HCT116 (cell line): ENCODE data around the gene SLC25A48. TPM values are rescaled to one million over a fixed set of nuclear protein-coding genes. Genes with fewer than 3 reads are reported as not detected.

Experiments
- ATAC-seq: fragments of 200-7000 bp; cut with Tn5 transposase; 2 replicates; pipeline ENCODE4 v1.9.1; 2020; ENCODE audit warnings: mild to moderate bottlenecking, moderate library complexity
- BruUV-seq: library from RNA; stranded (reverse); fragments of 400-500 nt; replicated peaks from 2 replicates; lab custom pipeline; 2021; lab: Mats Ljungman, UMichigan
- CTCF ChIA-PET: fragments of 300-600 bp; sonication (Branson Sonifier 250); formaldehyde crosslinking; loops from one replicate; lab custom pipeline; 2021; ENCODE audit warnings: antibody characterized with exemption; lab: Charles Lee
- POLR2A ChIA-PET: fragments of 300-600, 350-600 bp; sonication (Branson Sonifier 250); formaldehyde crosslinking; loops from one replicate; lab custom pipeline; 2021; ENCODE audit warnings: antibody characterized with exemption; lab: Charles Lee
- RAD21 ChIA-PET, 2 experiments: fragments of 300-600 bp; sonication (Branson Sonifier 250); formaldehyde crosslinking; loops; one replicate each; lab custom pipeline; 2023; ENCODE audit warnings: low total read pairs in 2 of 2; ENCODE audit not compliant: uncharacterized antibody in 2 of 2, unreplicated experiment in 2 of 2, low non-redundant PET in 1 of 2; lab: Charles Lee
- DNase-seq: peaks from one replicate; pipeline ENCODE4 v3.0.0-alpha.2; 2010; ENCODE audit warnings: low read depth, low spot score
- H2AFZ ChIP-seq: fragments of 200-600 bp; shearing (Covaris generic), sonication (generic); 2 replicates; pipeline ENCODE4 v1.6.1; 2017; ENCODE audit warnings: low read depth, mixed run types, mixed read lengths, antibody characterized with exemption, low read length; ENCODE audit not compliant: poor library complexity, severe bottlenecking
- H3K27ac ChIP-seq: 2 replicates; pipeline ENCODE4 v1.5.1; 2012; ENCODE audit warnings: low read depth, low read length
- H3K27me3 ChIP-seq: fragments of 200-600 bp; sonication (generic); 2 replicates; pipeline ENCODE4 v1.6.1; 2016; ENCODE audit warnings: mixed run types, low read length, mixed read lengths; ENCODE audit not compliant: insufficient read depth
- H3K36me3 ChIP-seq, 2 experiments: fragments of 200-500 bp in 1 of 2; fragments of 200-600 bp in 1 of 2; sonication (Bioruptor generic) in 1 of 2; sonication (generic) in 1 of 2; 2 replicates each; pipeline versions ENCODE4 v1.5.1 to v1.6.1; 2014 to 2016; ENCODE audit warnings: low read length in 2 of 2, inconsistent platforms in 1 of 2, mixed read lengths in 1 of 2, mixed run types in 1 of 2; ENCODE audit not compliant: insufficient read depth in 2 of 2, control insufficient read depth in 1 of 2
- H3K4me1 ChIP-seq, 2 experiments: fragments of 200-600 bp in 1 of 2; sonication (generic) in 1 of 2; 2 replicates each; pipeline versions ENCODE4 v1.5.1 to v1.6.1; 2012 to 2017; ENCODE audit warnings: low read length in 2 of 2, inconsistent platforms in 1 of 2, mild to moderate bottlenecking in 1 of 2, mixed read lengths in 1 of 2, mixed run types in 1 of 2, moderate library complexity in 1 of 2; ENCODE audit not compliant: insufficient read depth in 2 of 2, control insufficient read depth in 1 of 2
- H3K4me2 ChIP-seq: fragments of 200-600 bp; sonication (generic); 2 replicates; pipeline ENCODE4 v1.6.1; 2017; ENCODE audit warnings: mixed run types, low read length, mixed read lengths
- H3K4me3 ChIP-seq, 2 experiments: fragments of 200-600 bp in 1 of 2; sonication (generic) in 1 of 2; replicated peaks in 1 of 2; 2 replicates each; pipeline ENCODE4 v1.5.1; 2011 to 2016; ENCODE audit warnings: low read length in 2 of 2, control low read depth in 1 of 2, low read depth in 1 of 2, mild to moderate bottlenecking in 1 of 2, mixed read lengths in 1 of 2, mixed run types in 1 of 2
- H3K79me2 ChIP-seq: fragments of 200-600 bp; sonication (generic); 2 replicates; pipeline ENCODE4 v1.6.1; 2017; ENCODE audit warnings: mild to moderate bottlenecking, mixed run types, low read length, moderate library complexity, mixed read lengths; ENCODE audit not compliant: insufficient read depth
- H3K9ac ChIP-seq: fragments of 200-600 bp; sonication (generic); 2 replicates; pipeline ENCODE4 v1.6.1; 2016; ENCODE audit warnings: low read length, mixed read lengths
- H3K9me2 ChIP-seq: fragments of 200-600 bp; sonication (generic), shearing (Covaris generic); 2 replicates; pipeline ENCODE4 v1.6.1; 2017; ENCODE audit warnings: mixed run types, mild to moderate bottlenecking, moderate library complexity; ENCODE audit not compliant: insufficient read depth
- H3K9me3 ChIP-seq, 2 experiments: fragments of 200-500 bp in 1 of 2; fragments of 200-600 bp in 1 of 2; sonication (Bioruptor generic) in 1 of 2; sonication (generic) in 1 of 2; 2 replicates each; pipeline ENCODE4 v1.6.1; 2014 to 2017; ENCODE audit warnings: low read length in 2 of 2, mixed read lengths in 2 of 2, inconsistent platforms in 1 of 2, low read depth in 1 of 2, mild to moderate bottlenecking in 1 of 2, mixed run types in 1 of 2, moderate library complexity in 1 of 2; ENCODE audit not compliant: control insufficient read depth in 1 of 2, insufficient read depth in 1 of 2
- H4K20me1 ChIP-seq: fragments of 200-600 bp; sonication (generic), shearing (Covaris generic); 2 replicates; pipeline ENCODE4 v1.6.1; 2017; ENCODE audit warnings: mixed run types, mild to moderate bottlenecking, moderate library complexity; ENCODE audit not compliant: insufficient read depth
- EGR1 ChIP-seq: IDR thresholded peaks from 2 replicates; pipeline ENCODE4 v1.6.1; 2012; ENCODE audit warnings: low read depth
- ELF1 ChIP-seq: IDR thresholded peaks from 2 replicates; pipeline ENCODE4 v1.6.1; 2012; ENCODE audit warnings: low read depth, borderline replicate concordance
- EZH2 ChIP-seq: fragments of 200-600 bp; sonication (generic); IDR thresholded peaks from 2 replicates; pipeline ENCODE4 v1.6.1; 2017; ENCODE audit warnings: antibody characterized with exemption, mixed run types
- EZH2phosphoT487 ChIP-seq: fragments of 200-600 bp; IDR thresholded peaks from 2 replicates; pipeline ENCODE4 v1.6.1; 2018; ENCODE audit warnings: antibody characterized with exemption, borderline replicate concordance
- FOSL1 ChIP-seq: IDR thresholded peaks from 2 replicates; pipeline ENCODE4 v1.6.1; 2012; ENCODE audit warnings: low read depth
- POLR2A ChIP-seq: IDR thresholded peaks from 2 replicates; pipeline ENCODE4 v1.7.0; 2011; ENCODE audit warnings: borderline replicate concordance; ENCODE audit not compliant: insufficient read depth, insufficient read length; ENCODE audit errors: extremely low read depth
- POLR2AphosphoS5 ChIP-seq: IDR thresholded peaks from 2 replicates; pipeline ENCODE4 v1.6.1; 2011; ENCODE audit warnings: mild to moderate bottlenecking, low read depth, low read length, moderate library complexity
- SP1 ChIP-seq: IDR thresholded peaks from 2 replicates; pipeline ENCODE4 v1.6.1; 2012; ENCODE audit warnings: low read depth
- YY1 ChIP-seq: IDR thresholded peaks from 2 replicates; pipeline ENCODE4 v1.6.1; 2011; ENCODE audit warnings: low read length, low read depth, moderate library complexity, mild to moderate bottlenecking; ENCODE audit not compliant: insufficient replicate concordance; ENCODE audit errors: extremely low read depth
- intact Hi-C: fragments of 100-400 bp; cut with micrococcal nuclease; formaldehyde crosslinking; loops from 2 replicates; pipeline ENCODE4 v1.10.0; 2022
- total RNA-seq: library from RNA; stranded (reverse); gene quantifications from one replicate; pipeline ENCODE4 v1.2.1, GENCODE V29; 2021; ENCODE audit not compliant: unreplicated experiment
- TF ChIP-seq, protein P1 (sequence below): IDR thresholded peaks from 2 replicates; pipeline ENCODE4 v1.6.1; 2012; ENCODE audit warnings: low read depth

SLC25A48 gene
- total RNA-seq, 1 experiment from 2014 or later = 2.8 TPM

DNA sequence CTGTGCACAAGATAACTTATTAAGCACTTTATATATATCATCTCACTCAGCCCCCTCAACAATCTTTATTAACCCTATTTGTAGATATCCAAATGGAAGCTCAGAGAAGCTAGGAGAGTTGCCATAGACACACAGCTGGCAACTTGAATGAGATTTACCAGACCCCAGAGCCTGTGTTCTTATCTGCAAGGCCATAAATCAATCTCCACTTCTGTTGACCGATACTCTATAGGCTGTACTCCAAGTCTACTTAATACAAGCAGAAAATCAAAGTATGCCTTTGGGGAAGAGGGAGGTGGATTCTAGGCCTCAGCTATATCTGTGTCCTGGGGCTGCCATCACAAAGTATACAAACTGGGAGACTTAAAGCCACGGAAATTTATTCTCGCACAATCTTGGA lies 67.2 kb downstream of the SLC25A48 start:
- Histone ChIP-seq H3K36me3 (no peaks in the 10 kb centered on the region), H3K4me2 (no peak overlapping the region), H3K79me2 (no peaks in the 10 kb centered on the region), H3K9me3 (no peaks in the 10 kb centered on the region), H3K9me2 (no peaks in the 10 kb centered on the region), H3K4me3 (no peak overlapping the region), H2AFZ (no peak overlapping the region), H3K9ac (no peak overlapping the region)
- ATAC-seq (no peak), DNase-seq (no peak)
- intact Hi-C loops = loop anchor here (5.0 kb wide), 1 partner anchor 36 kb away; no protein-coding TSS in a partner anchor
- RAD21 ChIA-PET = no interaction called here
- TF ChIP-seq POLR2AphosphoS5 (no peak), YY1 (no peak), EZH2 (no peak), EZH2phosphoT487 (no peak)
- TF ChIP-seq, protein P1, sequence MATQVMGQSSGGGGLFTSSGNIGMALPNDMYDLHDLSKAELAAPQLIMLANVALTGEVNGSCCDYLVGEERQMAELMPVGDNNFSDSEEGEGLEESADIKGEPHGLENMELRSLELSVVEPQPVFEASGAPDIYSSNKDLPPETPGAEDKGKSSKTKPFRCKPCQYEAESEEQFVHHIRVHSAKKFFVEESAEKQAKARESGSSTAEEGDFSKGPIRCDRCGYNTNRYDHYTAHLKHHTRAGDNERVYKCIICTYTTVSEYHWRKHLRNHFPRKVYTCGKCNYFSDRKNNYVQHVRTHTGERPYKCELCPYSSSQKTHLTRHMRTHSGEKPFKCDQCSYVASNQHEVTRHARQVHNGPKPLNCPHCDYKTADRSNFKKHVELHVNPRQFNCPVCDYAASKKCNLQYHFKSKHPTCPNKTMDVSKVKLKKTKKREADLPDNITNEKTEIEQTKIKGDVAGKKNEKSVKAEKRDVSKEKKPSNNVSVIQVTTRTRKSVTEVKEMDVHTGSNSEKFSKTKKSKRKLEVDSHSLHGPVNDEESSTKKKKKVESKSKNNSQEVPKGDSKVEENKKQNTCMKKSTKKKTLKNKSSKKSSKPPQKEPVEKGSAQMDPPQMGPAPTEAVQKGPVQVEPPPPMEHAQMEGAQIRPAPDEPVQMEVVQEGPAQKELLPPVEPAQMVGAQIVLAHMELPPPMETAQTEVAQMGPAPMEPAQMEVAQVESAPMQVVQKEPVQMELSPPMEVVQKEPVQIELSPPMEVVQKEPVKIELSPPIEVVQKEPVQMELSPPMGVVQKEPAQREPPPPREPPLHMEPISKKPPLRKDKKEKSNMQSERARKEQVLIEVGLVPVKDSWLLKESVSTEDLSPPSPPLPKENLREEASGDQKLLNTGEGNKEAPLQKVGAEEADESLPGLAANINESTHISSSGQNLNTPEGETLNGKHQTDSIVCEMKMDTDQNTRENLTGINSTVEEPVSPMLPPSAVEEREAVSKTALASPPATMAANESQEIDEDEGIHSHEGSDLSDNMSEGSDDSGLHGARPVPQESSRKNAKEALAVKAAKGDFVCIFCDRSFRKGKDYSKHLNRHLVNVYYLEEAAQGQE = no peak
- TF ChIP-seq, all 23 proteins: peak for 0
- ChIA-PET POLR2A (no interaction called here), CTCF (no interaction called here)
- peaks cover 74% of the 10 kb centered on the region for H3K27me3 ChIP-seq
- no peaks in the 10 kb centered on the region for H3K4me1 ChIP-seq
- no TSS peak for BruUV-seq
- H4K20me1 ChIP-seq = no peaks in the 10 kb centered on the region
- no peak overlapping the region for H3K27ac ChIP-seq

DNA sequence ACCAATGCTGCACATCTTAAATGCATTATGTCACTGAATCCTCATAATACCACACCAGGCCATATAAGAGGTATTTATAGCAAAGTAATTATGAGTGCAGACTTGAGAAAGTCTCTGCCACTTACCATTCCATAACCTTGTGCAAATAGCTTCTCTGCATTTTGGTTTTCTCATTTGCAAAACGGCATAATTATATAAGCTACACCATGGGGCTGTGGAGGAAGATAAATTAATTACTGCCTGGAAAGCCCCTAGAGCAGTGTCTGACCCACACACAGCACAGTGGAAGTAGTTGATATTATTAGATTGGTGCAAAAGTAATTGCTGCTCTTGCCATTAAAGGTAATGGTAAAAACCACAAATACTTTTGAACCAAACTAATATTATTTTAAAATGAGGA lies 70.7 kb downstream of the SLC25A48 start:
- Histone ChIP-seq H3K4me1 (no peaks in the 10 kb centered on the region), H3K79me2 (no peaks in the 10 kb centered on the region), H3K9ac (no peak overlapping the region), H3K27me3 (peaks cover 77% of the 10 kb centered on the region), H3K27ac (no peak overlapping the region), H3K4me3 (no peak overlapping the region), H3K9me3 (no peaks in the 10 kb centered on the region), H2AFZ (no peak overlapping the region), H4K20me1 (no peaks in the 10 kb centered on the region), H3K36me3 (no peaks in the 10 kb centered on the region), H3K9me2 (no peaks in the 10 kb centered on the region), H3K4me2 (no peak overlapping the region)
- ATAC-seq (no peak), DNase-seq (no peak)
- no TSS peak for BruUV-seq
- CTCF ChIA-PET = no interaction called here
- intact Hi-C loops = no loop called here
- POLR2A ChIA-PET = no interaction called here
- TF ChIP-seq SP1 = no peak
- TF ChIP-seq FOSL1 = no peak
- no peak for TF ChIP-seq EGR1
- TF ChIP-seq POLR2A = no peak
- TF ChIP-seq YY1 = no peak
- TF ChIP-seq EZH2phosphoT487 = no peak
- TF ChIP-seq ELF1 = no peak
- RAD21 ChIA-PET = no interaction called here
